ENCODE data around the gene CNOT6.

GRCh38 chr5:180619563-180619915 lies 125.4 kb downstream of the CNOT6 start:
- TF ChIP-seq CTCF (IDR thresholded peaks at IDR 0.05) (no peak), POLR2A (IDR thresholded peaks at IDR 0.05) (no peak)

Measured in testis (tissue), 2 donors.